BE2C (cell line): Measurements from ENCODE around the gene BBS1.

Experiments
- DNase-seq: peaks from one replicate; pipeline ENCODE4 v3.0.0-alpha.2; 2020
- H3K27me3 ChIP-seq: fragments of 250-450 bp; sonication (Bioruptor Pico); 2 replicates; pipeline ENCODE4 v1.5.1; 2020; ENCODE audit warnings: mild to moderate bottlenecking
- H3K36me3 ChIP-seq: fragments of 250-450 bp; sonication (Bioruptor Pico); 2 replicates; pipeline ENCODE4 v1.5.1; 2020; ENCODE audit warnings: mild to moderate bottlenecking
- H3K4me1 ChIP-seq: fragments of 250-450 bp; sonication (Bioruptor Pico); 2 replicates; pipeline ENCODE4 v1.5.1; 2020
- H3K4me3 ChIP-seq: 2 replicates; pipeline ENCODE4 v1.5.1; 2011; ENCODE audit warnings: low read depth, low read length
- H3K9me3 ChIP-seq: fragments of 250-450 bp; sonication (Bioruptor Pico); 2 replicates; pipeline ENCODE4 v1.5.1; 2020
- TF ChIP-seq, protein P1 (sequence below): IDR thresholded peaks from 2 replicates; pipeline ENCODE4 v1.5.1; 2012; ENCODE audit warnings: mild to moderate bottlenecking, low read depth, low read length

Gene BBS1

DNA sequence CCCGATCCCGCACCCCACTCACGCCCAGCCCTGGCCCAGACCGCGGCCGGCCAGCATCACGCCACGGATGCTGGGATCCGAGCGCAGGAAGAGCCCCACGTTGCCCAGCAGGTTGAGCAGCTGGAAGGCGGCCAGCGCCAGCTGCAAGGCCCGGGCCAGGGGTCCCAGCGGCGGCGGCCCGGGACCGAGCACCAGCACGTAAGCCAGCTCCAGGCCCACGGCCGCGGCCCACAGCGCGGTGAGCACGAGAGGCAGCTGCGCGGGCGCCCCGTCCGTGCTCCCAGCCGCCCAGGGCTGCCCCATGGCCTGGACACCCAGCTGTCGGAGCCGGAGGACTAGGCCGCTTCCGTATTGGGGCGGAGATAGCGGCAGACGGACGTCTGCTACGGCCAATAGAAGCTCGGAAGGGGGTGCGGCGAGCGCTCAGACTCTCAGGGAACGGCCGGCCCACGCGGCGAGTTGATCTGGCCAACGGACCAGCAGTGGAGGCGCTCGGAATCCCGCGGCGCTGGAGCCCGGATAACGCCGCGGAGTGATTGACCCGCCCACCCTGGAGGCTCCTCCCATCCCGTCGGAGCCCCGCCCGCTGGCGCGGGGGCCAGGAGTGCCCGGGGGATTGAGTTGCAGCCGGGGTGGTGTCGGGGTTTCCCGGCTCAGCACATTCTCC is 35.4 kb downstream of the BBS1 start, which contains the start of gene ZDHHC24:
ZDHHC24 (minus strand) TSS at position 348 of the 667 bp plus-strand sequence; CDS start at position 303, 45 bp downstream.
- Histone ChIP-seq H3K9me3 (no peaks in the 10 kb centered on the region), H3K36me3 (no peaks in the 10 kb centered on the region), H3K27me3 (no peaks in the 10 kb centered on the region), H3K4me1 (no peaks in the 10 kb centered on the region; the same call in 1 of the 2 replicates), H3K4me3 (peak within 1 kb of the TSS; percentile 84)
- TF ChIP-seq, protein P1, sequence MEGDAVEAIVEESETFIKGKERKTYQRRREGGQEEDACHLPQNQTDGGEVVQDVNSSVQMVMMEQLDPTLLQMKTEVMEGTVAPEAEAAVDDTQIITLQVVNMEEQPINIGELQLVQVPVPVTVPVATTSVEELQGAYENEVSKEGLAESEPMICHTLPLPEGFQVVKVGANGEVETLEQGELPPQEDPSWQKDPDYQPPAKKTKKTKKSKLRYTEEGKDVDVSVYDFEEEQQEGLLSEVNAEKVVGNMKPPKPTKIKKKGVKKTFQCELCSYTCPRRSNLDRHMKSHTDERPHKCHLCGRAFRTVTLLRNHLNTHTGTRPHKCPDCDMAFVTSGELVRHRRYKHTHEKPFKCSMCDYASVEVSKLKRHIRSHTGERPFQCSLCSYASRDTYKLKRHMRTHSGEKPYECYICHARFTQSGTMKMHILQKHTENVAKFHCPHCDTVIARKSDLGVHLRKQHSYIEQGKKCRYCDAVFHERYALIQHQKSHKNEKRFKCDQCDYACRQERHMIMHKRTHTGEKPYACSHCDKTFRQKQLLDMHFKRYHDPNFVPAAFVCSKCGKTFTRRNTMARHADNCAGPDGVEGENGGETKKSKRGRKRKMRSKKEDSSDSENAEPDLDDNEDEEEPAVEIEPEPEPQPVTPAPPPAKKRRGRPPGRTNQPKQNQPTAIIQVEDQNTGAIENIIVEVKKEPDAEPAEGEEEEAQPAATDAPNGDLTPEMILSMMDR = no peak
- DNase-seq = peak; percentile 98

DNA sequence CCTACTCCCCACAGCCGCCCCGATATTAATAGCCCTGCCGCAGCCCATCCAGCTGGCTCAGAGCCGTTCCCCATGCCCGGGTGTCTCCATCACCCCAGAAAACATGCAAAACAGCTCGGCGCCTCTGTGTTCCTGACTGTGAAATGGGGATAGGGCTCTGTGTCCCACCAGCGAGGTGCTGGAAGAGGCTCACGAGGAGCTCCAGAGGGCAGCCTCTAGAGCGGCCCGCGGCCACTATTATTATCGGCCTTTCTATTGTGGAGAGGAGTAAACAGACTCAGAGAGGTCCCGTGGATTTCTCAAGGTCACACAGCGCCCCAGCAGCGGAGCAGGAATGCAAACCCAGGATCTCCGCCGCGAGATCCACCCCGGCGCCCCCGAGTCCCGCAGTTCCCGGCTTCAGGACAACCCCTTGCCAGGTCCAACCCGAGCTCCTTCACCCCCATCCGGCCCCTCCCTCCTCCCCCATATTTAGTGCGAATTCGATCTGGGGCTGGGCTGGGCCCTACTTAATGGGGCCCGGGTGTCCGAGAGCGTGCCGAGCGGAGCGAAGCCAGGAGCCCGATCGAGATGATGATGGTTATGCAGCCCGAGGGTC is 36.0 kb downstream of the BBS1 start, which contains the start of gene ACTN3:
ACTN3 (plus strand) TSS at position 536 of the 598 bp plus-strand sequence; CDS start at position 571, 35 bp downstream.
- TF ChIP-seq, protein P1 = no peak
- H3K27me3 ChIP-seq = no peaks in the 10 kb centered on the region
- H3K36me3 ChIP-seq = no peaks in the 10 kb centered on the region
- no peak for DNase-seq
- no peaks in the 10 kb centered on the region; the same call in 1 of the 2 replicates for H3K4me1 ChIP-seq
- peak within 1 kb of the TSS; percentile 84 for H3K4me3 ChIP-seq
- no peaks in the 10 kb centered on the region for H3K9me3 ChIP-seq

DNA sequence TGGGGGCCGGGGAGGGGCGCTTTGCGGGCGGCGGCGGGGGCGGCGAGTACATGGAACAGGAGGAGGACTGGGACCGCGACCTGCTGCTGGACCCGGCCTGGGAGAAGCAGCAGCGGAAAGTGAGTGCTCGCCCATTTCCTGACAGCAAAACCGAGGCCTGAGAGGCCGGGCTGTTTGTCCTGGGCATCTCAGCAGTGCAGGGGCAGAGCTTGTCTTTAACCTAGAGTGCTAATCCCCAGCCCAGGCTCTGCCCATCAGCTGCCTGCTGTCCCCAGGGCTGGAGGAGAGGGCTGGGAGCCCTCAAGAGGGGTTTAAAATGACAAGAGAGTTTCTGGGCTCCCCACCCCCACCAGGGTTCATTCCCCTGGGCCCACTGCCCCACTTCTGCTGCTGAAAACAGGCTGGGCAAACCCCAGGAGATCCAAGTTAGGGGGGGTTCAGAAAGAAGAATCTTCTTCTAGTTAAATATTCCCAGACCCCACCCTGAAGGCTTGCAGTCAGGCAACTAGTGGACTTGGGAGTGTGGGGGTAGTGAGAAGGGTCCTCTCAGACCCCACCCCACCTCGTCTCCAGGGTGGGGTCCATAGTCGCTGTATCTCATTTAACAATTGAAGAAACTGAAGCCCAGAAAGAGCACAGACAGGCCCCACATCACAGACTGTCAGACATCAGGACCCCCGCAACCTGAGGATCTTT is 36.7 kb downstream of the BBS1 start:
- TF ChIP-seq, protein P1 = no peak
- no peak overlapping the region for H3K4me3 ChIP-seq
- no peaks in the 10 kb centered on the region for H3K36me3 ChIP-seq
- no peak for DNase-seq
- no peaks in the 10 kb centered on the region for H3K9me3 ChIP-seq
- H3K4me1 ChIP-seq = no peaks in the 10 kb centered on the region; the same call in 1 of the 2 replicates
- no peaks in the 10 kb centered on the region for H3K27me3 ChIP-seq

DNA sequence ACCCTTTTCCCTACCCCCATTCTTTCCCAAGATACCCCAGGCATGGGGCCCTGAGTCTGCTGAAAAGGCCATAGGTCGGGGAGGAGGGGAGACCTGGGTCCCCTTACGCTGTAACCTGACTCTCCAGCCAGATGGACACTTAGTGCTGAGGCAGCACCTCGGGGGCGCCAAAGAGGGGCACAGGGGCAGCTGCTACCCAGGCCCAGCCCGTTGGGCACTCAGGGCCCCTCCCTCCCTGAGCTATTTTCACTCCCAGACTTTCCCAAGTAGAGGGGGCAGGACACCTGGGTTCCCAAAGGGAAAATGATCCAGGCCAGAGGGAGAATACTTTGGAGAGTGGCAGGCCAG is 37.2 kb downstream of the BBS1 start:
- no peaks in the 10 kb centered on the region for H3K9me3 ChIP-seq
- no peaks in the 10 kb centered on the region for H3K36me3 ChIP-seq
- TF ChIP-seq, protein P1 = no peak
- no peaks in the 10 kb centered on the region; the same call in 1 of the 2 replicates for H3K4me1 ChIP-seq
- no peak overlapping the region for H3K4me3 ChIP-seq
- DNase-seq = no peak
- H3K27me3 ChIP-seq = no peaks in the 10 kb centered on the region

DNA sequence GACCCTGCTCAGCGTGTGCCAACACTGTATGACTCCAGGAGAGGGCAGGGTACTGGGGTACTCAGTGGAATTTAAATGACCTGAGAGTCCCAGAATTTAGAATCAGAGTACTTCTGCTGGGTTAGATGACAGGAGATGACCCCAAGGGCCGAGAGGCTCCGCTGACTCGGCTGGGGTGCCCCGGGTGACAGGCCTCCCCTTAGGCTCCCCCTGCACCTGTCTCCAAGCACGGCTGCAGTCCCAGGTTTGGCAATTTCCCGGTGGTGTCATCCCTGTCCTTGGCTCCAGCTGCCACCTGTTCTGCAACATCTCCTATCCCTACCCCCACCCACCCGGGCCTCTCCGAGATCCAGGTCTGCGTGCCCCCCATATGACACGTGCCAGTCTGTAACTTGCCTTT is 37.6 kb downstream of the BBS1 start:
- DNase-seq = no peak

More for the DNA sequence above, 37.6 kb downstream of the BBS1 start:
- Histone ChIP-seq H3K4me1 (no peaks in the 10 kb centered on the region; the same call in 1 of the 2 replicates), H3K4me3 (no peak overlapping the region), H3K9me3 (no peaks in the 10 kb centered on the region), H3K27me3 (no peaks in the 10 kb centered on the region), H3K36me3 (no peaks in the 10 kb centered on the region)
- TF ChIP-seq, protein P1 = no peak
